ENCODE measurements around the gene RASSF3. TPM values are rescaled to one million over a fixed set of nuclear protein-coding genes. Genes with fewer than 3 reads are reported as not detected.

Gene RASSF3
- total RNA-seq, 2 donors from 2014 or later = 246 to 312 TPM

DNA sequence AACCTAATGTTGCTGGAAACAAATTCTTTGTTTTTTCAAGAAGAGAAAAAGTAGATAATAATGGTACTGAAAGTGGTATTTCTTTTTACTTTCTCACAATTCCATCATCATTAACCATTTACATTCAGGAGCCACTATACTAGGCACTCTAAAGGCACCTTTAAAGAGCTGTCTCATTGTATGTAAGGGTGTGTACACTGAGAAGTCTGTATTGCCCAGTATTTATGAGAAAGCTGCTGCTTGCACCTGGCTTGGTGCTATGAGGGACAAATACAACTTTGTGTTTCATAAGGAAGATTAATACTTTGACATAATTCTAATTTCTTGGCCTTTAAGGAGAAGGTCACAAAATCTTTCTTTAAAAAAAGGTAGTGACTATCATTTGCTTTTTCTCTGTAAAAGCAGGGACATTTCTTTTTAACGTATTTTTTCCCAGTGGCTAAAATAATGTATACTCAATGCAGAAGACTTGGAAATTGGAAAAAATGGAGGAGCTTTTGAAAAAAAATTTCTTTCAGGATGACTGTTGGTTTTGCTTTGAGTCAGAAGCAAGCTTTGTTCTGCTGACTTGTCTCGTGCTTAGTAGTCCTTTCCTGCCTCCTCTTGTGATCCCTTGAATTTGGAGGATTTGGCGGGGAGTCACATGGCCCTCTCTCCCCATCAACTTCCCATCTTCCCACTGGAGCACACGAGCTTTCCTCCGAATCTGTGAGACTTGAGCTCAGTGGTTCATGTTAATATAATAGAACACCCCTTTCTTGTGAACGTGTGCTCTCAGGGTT is 50.1 kb downstream of the RASSF3 start:
- DNase-seq (ENCODE audit: low spot score) = no peak
- intact Hi-C loops (cut with DNase I) = no loop called here

DNA sequence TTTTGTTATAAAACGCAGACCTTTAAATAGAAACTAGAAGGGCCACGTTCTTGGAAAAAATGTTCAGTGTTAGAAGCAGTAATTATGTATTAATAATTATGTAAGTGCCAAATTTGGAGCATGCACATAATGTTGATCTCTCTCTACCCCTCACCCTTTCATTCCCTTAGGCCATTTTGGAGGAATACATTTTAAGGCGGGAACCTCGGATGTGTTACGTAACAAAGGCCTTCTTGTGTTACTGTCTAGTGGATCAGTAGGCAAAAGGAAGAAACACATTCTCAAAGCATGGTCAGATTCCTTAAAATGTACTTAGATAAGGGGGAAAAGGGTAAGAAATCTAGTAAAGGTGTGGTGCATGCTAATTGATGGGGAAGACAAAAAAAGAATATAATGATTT is 52.7 kb downstream of the RASSF3 start:
- DNase-seq (ENCODE audit: low spot score) = no peak
- intact Hi-C loops (cut with DNase I) = no loop called here

DNA sequence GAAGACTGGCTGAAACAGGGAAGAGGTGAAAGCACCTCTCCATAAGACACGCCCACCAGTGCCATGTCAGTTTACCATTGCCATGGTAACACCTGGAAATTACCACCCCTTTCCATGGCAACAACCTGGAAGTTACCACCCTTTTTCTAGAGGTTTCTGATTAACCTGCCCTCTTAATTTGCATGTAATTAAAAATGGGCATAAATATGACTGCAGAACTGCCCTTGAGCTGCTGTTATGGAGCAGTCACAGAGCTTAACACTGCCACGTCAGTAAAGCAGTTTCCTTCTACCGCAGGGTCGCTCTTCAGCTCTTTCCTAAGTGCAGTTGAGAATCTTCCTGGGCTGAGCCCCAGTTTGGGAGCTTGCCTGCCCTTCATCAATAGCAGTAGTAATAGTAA is 55.2 kb downstream of the RASSF3 start:
- no peak for DNase-seq (ENCODE audit: low spot score)
- intact Hi-C loops (cut with DNase I) = no loop called here

DNA sequence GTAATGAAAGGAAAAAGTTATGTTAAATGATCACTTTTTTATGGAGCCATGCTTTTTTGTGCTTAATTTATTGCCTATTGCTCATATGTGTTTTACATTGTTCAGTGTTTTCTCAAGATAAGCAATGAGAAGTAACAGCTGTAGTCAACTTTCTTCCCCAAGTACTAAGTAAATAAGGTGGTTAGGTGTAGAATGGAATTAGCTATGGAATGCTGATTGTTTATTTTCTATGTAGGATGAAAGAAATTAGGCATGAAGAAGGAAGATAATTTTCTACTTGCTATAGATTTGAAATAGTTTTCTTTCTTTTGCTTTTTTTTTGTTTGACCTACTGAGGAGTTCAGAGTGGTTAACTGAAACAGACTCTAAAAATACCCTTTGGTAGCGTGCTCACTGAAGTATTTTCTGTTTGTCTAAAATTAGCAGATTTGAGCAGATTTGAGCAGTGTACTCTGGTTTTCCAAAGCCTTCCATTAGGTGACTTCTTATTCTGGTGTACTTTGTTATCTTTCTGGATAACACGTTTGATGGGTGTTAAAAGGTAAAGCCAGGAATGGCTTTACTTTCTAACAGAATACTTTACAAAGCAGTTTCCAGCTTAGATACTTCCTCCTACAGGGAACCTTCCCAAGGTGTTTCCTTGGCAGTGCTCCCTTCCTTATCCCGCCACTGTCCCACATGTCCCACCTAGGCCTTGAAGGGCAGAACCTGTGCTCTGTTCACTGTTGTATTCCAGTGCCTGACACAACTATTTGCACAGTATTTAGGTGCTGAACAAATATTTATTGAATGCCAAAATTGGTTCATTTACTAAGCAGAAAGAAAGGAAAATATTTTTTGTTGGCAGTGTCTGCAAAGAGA is 56.0 kb downstream of the RASSF3 start:
- intact Hi-C loops (cut with DNase I) = no loop called here
- no peak for DNase-seq (ENCODE audit: low spot score)

DNA sequence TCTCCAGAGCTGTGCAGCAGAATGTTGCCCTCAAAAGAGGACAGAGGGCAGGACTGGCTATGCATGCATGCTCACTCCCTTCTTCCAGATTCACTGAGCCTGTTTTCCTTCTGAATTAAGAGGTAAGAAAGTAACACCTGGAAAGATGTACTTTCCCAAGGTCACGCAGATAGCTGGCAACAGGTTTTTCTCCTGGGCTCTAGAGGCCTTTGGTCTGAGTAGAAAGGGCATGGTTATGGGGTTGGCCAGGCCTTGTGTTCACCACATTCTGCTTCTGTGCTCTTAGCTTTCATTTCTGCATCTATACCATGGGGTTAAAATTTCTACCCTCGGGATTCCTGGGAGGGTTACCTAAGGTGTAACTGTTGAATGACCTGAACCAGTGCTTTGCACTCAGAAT is 57.5 kb downstream of the RASSF3 start:
- intact Hi-C loops (cut with DNase I) = no loop called here
- no peak for DNase-seq (ENCODE audit: low spot score)

DNA sequence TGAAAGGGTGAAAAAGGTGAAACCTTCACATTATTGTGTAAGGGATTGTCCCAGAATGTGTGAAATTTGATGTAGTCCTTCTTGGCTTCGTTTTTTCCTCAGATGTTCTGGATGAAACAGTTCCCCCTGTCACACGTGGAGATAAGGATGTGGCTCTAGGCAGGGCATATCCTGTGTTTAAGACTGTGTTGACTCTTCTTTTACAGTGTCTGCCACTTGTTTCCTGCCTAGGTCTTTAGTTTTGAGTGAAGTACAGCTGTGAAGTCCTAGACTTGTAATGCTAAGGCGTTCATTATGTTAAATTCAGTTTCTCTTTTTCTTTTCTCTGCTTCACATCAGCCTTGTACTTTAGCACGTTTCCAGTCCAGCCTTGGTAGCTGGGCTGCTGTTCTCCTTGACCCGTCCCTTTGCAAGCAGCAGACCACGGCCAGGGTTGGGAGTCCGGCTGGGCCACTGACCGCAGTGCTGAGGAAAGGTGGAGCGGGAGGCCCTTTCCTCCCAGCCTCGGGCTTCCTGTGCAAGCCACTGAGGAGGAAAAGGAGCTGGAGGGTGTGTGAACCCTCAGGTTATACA is 59.1 kb downstream of the RASSF3 start:
- intact Hi-C loops (cut with DNase I) = no loop called here

DNA sequence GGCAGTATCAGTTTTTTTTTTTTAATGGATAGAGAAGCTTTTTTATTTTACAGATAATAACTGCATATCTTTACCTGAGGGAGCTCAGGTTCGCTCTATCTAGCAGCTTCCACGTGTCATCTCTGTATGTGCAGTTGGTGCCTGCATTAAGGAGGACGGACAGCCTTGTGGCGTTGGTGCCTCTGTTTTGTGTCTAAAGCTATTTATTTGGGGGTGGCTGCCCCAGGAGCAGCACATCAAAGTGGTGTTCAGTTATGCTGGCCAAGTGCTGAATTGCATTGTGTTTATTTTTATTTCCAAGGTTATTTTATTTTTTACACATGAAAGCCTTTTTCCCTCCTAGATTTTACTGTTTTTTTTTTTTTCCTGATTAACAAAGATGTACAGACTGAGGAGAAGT is 59.7 kb downstream of the RASSF3 start:
- intact Hi-C loops (cut with DNase I) = loop anchor here in 1 of 2 donors (10.0 kb wide), 1 partner anchor 55 kb away; the partner anchor contains the start of gene RASSF3

More for the DNA sequence above, 59.1 kb downstream of the RASSF3 start:
- no peak for DNase-seq (ENCODE audit: low spot score)

DNA sequence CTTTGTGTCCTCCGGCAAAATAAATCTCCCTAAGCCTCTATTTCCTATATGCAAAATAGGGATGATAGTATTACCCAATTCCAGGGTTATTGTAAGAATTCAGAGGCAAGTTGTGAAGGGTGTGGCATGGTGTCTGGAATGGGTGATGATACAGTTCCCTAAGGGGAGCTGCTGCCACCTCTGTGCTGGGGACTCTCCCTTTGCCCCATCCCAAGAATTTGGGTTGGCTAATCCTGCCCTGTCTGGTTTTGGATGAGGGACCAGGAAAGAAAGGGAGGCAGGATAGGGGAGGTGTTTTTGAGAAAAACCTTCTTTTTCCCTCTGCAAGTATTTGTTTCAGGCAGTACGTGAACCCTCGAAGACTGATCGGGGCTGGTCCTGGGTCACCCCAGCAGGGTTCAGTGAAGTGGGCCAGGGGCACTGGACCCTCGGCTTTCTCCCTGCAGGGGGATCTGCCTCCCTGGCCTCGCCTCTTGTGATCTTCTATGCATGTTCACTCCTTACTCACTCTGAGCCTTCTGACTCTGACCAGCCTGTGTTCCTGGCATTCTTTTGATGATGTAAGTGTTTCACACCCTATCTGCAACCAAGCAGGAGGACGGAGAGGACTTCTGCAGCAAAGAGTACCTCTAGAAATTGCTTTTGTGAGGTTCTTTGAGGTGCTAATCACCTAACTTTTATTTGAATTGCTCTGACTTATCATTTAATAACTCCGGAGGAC is 60.8 kb downstream of the RASSF3 start:
- intact Hi-C loops (cut with DNase I) = loop anchor here in 1 of 2 donors (10.0 kb wide), 1 partner anchor 56 kb away; the partner anchor contains the start of gene RASSF3

More for the DNA sequence above, 59.7 kb downstream of the RASSF3 start:
- DNase-seq (ENCODE audit: low spot score) = no peak

DNA sequence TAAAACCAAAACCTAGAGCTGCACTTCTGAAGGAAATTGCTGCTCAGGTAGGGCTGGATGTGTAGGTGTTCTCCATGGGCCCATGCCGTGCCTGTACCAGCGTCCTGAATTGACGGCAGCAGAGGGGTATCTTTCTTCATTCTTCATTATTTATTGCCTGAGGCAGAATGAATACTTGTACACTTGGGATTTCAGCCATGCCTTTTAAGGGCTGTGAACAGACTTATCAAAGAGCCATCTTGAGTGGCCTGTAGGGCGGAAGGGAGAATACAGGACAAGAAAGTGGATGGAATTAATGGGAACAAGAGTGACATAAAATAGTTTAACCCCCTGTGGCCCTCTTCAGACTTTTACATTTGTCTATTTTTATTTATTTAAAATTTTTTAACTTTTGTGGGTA is 61.4 kb downstream of the RASSF3 start:
- intact Hi-C loops (cut with DNase I) = loop anchor here in 1 of 2 donors (10.0 kb wide), 1 partner anchor 57 kb away; the partner anchor contains the start of gene RASSF3
- no peak for DNase-seq (ENCODE audit: low spot score)

More for the DNA sequence above, 60.8 kb downstream of the RASSF3 start:
- DNase-seq (ENCODE audit: low spot score) = no peak

DNA sequence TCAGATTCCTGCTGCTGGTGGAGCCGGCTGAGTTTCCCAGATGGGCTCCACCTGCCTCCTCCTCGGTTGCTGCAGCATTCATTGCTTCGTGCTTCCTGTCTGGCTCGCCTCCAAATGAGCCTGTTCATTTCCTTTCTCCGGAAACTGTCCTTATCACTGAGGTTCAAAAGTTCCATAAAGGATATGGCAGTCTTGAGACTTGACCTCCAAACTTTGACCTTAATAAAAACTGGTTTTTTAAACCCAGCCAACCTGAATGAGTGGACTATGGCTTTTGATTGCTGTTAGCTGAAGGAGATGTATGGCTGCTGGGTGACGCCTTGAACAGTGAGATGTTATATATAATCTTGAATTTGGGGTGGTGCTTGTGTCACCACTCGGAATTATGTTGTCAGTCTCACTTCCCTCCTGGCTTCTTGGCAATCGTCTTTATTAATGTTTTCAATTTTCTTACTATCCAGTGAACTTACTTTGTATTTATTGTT is 62.7 kb downstream of the RASSF3 start:
- DNase-seq (ENCODE audit: low spot score) = no peak
- intact Hi-C loops (cut with DNase I) = loop anchor here in 1 of 2 donors (10.0 kb wide), 1 partner anchor 58 kb away; the partner anchor contains the start of gene RASSF3

DNA sequence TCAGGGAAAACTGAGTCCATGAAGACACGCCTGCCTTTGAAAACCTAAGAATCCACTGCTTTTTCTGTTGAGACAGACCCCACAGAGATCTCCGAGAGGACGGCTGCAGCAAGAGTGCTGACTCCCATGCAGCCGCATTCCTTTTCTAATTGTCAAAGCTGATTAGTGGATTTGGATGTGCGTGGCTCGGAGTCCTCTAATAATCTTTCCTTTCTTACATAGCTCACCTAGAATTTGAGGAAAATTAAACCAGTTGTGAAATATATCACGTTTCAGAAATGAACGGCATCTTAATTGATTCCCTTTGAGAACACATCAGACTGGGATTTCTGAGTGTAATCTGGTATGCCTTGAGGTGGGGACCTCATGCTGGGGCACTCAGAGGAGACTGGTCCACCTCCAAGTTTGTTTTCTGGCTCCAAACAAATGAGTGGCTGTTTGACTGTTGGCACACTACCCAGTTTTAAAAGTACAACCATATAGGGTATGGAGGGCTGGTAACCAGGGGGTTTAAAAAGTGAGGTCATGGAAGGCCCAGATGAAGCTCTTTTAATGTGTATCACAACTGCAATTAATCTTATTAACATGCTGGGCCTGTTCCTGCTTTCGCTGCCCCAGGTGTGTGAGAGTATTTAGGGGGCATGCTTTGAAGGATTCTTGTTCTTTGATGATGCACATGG is 63.3 kb downstream of the RASSF3 start:
- DNase-seq (ENCODE audit: low spot score) = no peak
- intact Hi-C loops (cut with DNase I) = loop anchor here in 1 of 2 donors (10.0 kb wide), 1 partner anchor 59 kb away; the partner anchor contains the start of gene RASSF3

DNA sequence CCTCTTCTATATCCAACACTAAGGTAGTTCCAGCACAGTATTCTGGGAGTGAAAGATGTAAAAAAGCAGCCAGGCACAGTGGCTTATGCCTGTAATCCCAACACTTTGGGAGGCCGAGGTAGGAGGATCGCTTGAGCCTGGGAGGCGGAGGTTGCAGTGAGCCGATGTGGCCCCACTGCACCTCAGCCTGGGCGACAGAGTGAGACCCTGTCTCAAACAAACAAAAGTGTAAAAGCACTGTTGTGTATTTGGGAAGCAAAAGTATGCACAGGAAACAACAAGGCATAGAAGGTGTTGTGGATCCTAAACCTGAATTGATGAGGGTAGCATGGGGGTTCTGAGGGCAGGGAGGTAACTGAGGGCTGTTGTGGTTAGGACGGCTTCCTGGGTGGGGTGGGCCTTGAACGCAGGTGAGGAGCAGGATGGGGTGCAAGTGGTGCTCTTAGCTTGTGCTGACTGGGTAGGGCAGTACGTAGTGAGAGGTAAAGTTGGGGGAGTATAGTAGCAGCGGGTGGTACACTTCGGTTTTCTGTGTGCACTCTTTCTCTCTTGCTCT is 64.2 kb downstream of the RASSF3 start:
- no peak for DNase-seq (ENCODE audit: low spot score)
- intact Hi-C loops (cut with DNase I) = loop anchor here in 1 of 2 donors (10.0 kb wide), 1 partner anchor 60 kb away; the partner anchor contains the start of gene RASSF3

DNA sequence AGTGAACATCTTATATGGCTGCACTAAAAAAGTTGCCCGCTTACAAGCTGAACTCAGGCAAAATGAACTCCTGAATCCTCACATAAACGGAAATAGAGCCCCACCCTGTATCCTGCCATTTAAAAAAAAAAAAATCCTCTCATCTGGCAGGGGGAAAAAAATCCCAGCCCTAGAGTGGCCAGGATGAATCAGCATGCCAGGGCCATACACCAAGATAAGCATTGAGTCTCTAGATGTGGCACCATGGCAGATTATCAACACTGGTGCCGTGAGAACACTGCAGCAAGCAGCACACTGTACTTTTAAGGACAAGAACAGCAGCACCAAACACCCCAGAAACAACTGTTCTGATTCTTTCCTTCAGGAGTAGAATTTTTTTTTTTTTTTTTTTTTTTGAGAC is 65.5 kb downstream of the RASSF3 start:
- intact Hi-C loops (cut with DNase I) = loop anchor here (5.0 to 10.0 kb wide), 2 partner anchors 61 to 63 kb away; partner anchors contain the start of gene RASSF3 (in 2 of the 2)
- no peak for DNase-seq (ENCODE audit: low spot score)

DNA sequence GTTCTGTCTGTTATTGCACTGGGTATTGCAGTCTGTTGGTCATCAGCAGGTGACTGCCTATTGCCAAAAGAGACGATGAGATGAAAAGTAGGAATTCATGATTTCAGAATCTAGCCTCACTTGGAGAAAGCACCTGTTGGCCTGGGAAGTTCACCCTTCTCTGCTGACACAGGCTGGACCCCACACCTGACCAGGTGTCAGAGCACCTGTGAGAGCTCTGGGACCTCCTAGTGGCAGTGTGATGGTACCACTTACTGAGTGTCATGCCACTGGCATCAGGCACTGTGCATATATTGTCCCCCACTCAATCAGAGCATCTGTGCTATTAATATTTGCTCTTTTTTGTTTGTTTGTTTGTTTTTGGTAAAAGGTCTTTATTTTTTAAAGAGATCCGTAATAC is 68.0 kb downstream of the RASSF3 start:
- no peak for DNase-seq (ENCODE audit: low spot score)
- intact Hi-C loops (cut with DNase I) = loop anchor here (5.0 to 10.0 kb wide), 2 partner anchors 63 to 66 kb away; partner anchors contain the start of gene RASSF3 (in 2 of the 2)

DNA sequence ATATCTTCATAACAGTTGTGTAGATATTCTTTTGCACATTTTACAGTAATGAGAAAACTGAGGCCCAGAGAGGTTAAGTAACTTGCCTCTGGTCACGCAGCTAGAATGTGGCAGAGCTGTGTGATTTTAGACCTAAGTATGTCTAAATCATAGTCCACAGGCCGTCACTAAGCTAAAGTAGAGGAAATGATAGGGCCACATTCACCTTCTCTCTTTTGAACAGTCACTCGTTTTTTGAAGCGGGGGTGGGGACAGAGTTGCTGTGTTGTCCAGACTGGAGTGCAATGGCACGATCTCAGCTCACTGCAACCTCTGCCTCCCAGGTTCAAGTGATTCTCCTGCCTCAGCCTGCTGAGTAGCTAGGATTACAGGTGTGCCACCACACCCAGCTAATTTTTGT is 68.5 kb downstream of the RASSF3 start:
- intact Hi-C loops (cut with DNase I) = loop anchor here (5.0 to 10.0 kb wide), 2 partner anchors 64 to 67 kb away; partner anchors contain the start of gene RASSF3 (in 2 of the 2)
- DNase-seq (ENCODE audit: low spot score) = no peak

DNA sequence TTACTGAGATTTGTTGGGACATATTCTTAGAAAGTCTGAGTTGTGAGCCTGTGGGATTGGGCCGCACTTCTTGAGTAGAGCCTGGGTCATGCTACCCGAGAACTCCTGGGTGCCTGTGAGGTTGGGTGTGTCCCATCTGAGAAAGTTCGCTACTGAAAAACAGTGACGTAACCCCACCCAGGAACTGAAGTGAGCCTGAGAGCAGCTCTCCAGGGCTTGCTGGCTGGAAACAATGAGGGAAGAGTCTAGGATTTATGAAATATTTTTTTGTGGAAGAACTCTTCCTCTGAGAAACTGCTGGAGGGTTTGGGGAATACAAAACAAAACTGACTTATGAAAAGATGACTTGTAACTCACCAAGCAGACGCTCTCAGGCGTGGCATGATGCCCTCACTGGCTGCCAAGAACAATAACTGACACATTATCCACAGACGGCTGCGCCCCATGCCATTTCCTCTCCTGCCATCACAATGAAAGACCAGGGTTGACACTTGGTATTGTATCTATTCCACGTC is 69.2 kb downstream of the RASSF3 start:
- DNase-seq (ENCODE audit: low spot score) = peak; percentile 92
- intact Hi-C loops (cut with DNase I) = loop anchor here (5.0 to 10.0 kb wide), 2 partner anchors 65 to 67 kb away; partner anchors contain the start of gene RASSF3 (in 2 of the 2)

DNA sequence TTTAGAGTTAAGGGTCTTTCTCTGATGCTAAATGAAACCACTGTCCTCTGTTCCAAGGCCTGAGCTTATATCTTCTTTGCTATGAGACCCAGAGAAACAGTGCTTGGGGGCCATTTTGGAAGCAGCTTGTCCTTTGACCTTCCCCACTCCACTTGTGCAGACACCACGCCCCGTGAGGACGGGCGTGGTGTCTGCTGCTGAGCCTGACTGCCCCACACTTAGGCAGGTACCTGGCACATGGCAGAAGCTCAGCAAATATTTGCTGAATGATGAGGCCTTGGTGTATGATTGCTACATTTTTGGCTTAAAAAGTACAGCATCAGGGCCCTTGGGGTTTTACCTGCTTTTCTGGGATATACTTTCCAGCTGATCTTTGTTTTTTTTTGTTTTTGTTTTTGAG is 69.9 kb downstream of the RASSF3 start:
- DNase-seq (ENCODE audit: low spot score) = no peak
- intact Hi-C loops (cut with DNase I) = no loop called here
